Measurements from ENCODE around the gene DISC1. TPM values are rescaled to one million over a fixed set of nuclear protein-coding genes. Genes with fewer than 3 reads are reported as not detected.

The DISC1 gene
- total and polyA plus RNA-seq, 8 donors, result 0.42 to 6.6 (median 1.5) TPM

DNA sequence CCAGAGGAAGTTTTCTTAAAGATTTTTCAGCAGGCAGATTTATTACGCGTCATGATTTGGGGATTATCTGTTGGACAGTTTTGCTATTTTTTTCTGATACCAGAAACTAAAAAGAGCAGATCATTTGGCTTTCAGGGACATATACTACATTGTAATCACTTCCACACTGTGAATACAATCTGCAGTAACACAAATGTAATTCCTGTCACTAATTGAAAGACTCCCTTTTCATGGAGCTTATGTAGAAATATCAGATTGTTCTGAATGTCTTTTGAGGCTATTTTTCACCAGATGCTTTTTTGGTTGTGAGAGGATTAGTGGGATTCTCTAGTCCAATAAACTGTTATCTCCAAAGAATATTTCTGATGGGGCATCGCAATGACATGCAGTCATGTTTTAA is 464.2 kb downstream of the DISC1 start:
- WGBS, 2 donors, result 86 to 90% methylated on average over 3 of the region's 3 CpGs
- Histone ChIP-seq H3K36me3 (no peaks in the 10 kb centered on the region), H3K27me3 (no peaks in the 10 kb centered on the region), H3K4me3 (no peak overlapping the region), H3K9me3 (no peaks in the 10 kb centered on the region), H3K27ac (no peak overlapping the region), H3K4me1 (no peaks in the 10 kb centered on the region)
- DNase-seq (no peak), FAIRE-seq (no peak), ATAC-seq (no peak)
- TF ChIP-seq, protein P1, sequence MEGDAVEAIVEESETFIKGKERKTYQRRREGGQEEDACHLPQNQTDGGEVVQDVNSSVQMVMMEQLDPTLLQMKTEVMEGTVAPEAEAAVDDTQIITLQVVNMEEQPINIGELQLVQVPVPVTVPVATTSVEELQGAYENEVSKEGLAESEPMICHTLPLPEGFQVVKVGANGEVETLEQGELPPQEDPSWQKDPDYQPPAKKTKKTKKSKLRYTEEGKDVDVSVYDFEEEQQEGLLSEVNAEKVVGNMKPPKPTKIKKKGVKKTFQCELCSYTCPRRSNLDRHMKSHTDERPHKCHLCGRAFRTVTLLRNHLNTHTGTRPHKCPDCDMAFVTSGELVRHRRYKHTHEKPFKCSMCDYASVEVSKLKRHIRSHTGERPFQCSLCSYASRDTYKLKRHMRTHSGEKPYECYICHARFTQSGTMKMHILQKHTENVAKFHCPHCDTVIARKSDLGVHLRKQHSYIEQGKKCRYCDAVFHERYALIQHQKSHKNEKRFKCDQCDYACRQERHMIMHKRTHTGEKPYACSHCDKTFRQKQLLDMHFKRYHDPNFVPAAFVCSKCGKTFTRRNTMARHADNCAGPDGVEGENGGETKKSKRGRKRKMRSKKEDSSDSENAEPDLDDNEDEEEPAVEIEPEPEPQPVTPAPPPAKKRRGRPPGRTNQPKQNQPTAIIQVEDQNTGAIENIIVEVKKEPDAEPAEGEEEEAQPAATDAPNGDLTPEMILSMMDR (IDR thresholded peaks at IDR 0.05), result no peak
- intact Hi-C loops (cut with DNase I), result no loop called here

Other genes starting within 250 kb of the DISC1 start
- 10 to 100 TPM; 14.0 to 27.0 (median 19.6) TPM for gene EGLN1, start 204.5 kb upstream of the DISC1 start, total RNA-seq
- gene EGLN1, start 204.5 kb upstream of the DISC1 start, polyA plus RNA-seq, result 1 to 10 TPM; 6.8 to 10.0 TPM
- 10 to 100 TPM in 4 of 6 donors, 1 to 10 TPM in 2; 8.4 to 18.2 (median 15.0) TPM for gene TSNAX, start 98.1 kb upstream of the DISC1 start, total RNA-seq
- gene TSNAX, start 98.1 kb upstream of the DISC1 start, polyA plus RNA-seq, result 10 to 100 TPM in 1 of 2 donors, 1 to 10 TPM in 1; 5.1 to 16.4 TPM